ENCODE measurements around the gene TEAD1. TPM values are rescaled to one million over a fixed set of nuclear protein-coding genes. Genes with fewer than 3 reads are reported as not detected.

TEAD1 gene
- total RNA-seq, 2 experiments from 2014 or later: 1.0 to 1.5 TPM

GRCh38 chr11:12682288-12682687, 8.1 kb downstream of the TEAD1 start:
- Mint-ChIP-seq H3K27me3 (peaks cover 66% of the 10 kb centered on the region), H3K27ac (no peak overlapping the region), H3K36me3 (no peaks in the 10 kb centered on the region), H3K4me3 (no peak overlapping the region), H3K9me3 (no peaks in the 10 kb centered on the region), H3K4me1 (ENCODE audit: low read depth) (peaks cover 6% of the 10 kb centered on the region)
- DNase-seq: no peak
- ChIA-PET POLR2A (no interaction called here), CTCF (no interaction called here)
- intact Hi-C loops (cut with micrococcal nuclease): no loop called here

DNA sequence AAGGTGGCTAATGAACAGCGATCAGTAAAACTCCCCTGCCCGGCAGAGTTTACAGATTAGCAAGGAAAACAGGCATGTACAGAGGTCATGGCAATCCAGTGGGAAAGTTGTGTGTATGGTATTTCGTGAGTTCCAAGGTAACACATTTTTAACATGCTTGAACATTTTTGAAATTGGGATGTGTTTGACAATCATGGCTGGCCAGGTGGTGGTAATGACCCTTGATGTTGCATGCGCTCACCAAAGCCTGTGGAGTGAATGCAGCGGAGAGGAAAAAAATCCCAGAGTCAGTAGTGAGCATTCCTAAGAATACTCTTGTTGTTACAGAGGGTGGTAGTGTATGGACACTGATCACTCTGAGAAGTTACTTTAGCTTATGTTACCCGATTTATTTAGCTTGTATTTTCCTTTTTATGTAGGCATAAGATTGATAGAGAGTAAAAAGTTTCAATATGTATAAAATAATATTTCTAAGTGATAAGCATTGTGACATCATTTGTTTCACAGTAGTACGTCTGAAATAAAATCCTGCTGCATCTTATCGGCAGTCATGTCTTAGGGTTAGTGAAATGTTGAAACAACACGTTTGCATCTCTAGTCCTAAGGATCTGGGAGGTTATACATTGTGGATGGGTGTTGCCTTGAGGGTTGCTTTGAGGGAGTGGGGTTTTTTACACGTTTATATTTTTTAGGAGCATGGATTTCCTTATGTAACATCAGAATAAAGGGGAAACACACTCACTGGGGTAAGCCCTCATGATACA, 8.7 kb downstream of the TEAD1 start:
- ChIA-PET CTCF (no interaction called here), POLR2A (no interaction called here)
- no peaks in the 10 kb centered on the region for H3K36me3 Mint-ChIP-seq
- intact Hi-C loops (cut with micrococcal nuclease): no loop called here
- peaks cover 6% of the 10 kb centered on the region for H3K4me1 Mint-ChIP-seq (ENCODE audit: low read depth)
- H3K4me3 Mint-ChIP-seq: no peak overlapping the region
- no peaks in the 10 kb centered on the region for H3K9me3 Mint-ChIP-seq
- H3K27me3 Mint-ChIP-seq: peaks cover 60% of the 10 kb centered on the region
- H3K27ac Mint-ChIP-seq: no peak overlapping the region
- no peak for DNase-seq

DNA sequence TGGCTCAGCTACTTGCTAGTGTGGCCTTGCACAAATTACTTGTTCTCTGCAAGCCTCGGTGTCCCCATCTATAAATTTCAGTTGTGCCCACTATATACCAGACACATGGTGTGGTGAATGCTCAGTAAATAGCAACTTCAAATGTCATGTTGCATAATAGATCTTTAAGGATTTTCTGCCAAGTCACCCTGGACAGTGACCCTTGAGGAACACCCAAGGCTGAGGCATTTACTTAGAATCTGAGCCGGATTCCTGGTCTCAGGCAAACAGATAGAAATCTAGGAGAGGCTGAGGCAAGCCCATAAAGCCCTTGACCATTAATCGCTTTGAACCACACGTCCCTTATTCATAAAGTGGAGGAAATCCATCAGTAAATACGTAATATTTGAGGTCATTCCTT, 9.7 kb downstream of the TEAD1 start:
- ChIA-PET POLR2A (no interaction called here), CTCF (interaction anchor here (0.9 kb wide), 1 partner anchor 204 kb away, joined by 4 read pairs; no protein-coding TSS in a partner anchor)
- no peak overlapping the region for H3K4me3 Mint-ChIP-seq
- H3K27ac Mint-ChIP-seq: no peak overlapping the region
- DNase-seq: no peak
- no peaks in the 10 kb centered on the region for H3K9me3 Mint-ChIP-seq
- intact Hi-C loops (cut with micrococcal nuclease): no loop called here
- peaks cover 6% of the 10 kb centered on the region for H3K4me1 Mint-ChIP-seq (ENCODE audit: low read depth)
- peaks cover 57% of the 10 kb centered on the region for H3K27me3 Mint-ChIP-seq
- H3K36me3 Mint-ChIP-seq: no peaks in the 10 kb centered on the region

- CTCF ChIA-PET: interaction anchor here (0.9 kb wide), 1 partner anchor 204 kb away, joined by 4 read pairs; no protein-coding TSS in a partner anchor
- no peak for DNase-seq
- no peaks in the 10 kb centered on the region for H3K9me3 Mint-ChIP-seq
- no peak overlapping the region for H3K27ac Mint-ChIP-seq
- intact Hi-C loops (cut with micrococcal nuclease): no loop called here
- no peaks in the 10 kb centered on the region for H3K36me3 Mint-ChIP-seq
- peaks cover 6% of the 10 kb centered on the region for H3K4me1 Mint-ChIP-seq (ENCODE audit: low read depth)
- POLR2A ChIA-PET: no interaction called here
- H3K4me3 Mint-ChIP-seq: no peak overlapping the region
- peaks cover 55% of the 10 kb centered on the region for H3K27me3 Mint-ChIP-seq
Observed at GRCh38 chr11:12684315-12684714, 10.1 kb downstream of the TEAD1 start.

DNA sequence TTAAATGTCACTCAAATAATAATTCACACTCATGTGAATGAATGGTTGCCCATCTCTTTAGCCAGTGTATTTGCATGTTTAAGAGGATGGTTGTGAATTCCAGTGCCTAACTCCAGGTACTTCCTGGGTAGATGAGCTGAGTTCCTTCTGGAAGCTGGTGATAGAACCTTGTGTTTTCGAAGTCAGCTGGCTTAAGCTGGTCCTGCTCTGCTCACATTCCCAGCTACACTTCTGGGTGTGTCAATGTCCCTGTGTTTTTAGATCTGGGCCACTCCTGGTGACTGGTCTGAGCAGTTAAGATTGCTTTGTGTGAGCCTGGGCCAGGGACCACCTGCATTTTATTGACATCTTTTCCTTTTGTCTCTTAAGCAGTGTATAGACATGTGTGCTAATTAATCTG, 10.6 kb downstream of the TEAD1 start:
- POLR2A ChIA-PET: no interaction called here
- Mint-ChIP-seq H3K36me3 (no peaks in the 10 kb centered on the region), H3K4me1 (ENCODE audit: low read depth) (peaks cover 6% of the 10 kb centered on the region), H3K4me3 (no peak overlapping the region), H3K27ac (no peak overlapping the region), H3K27me3 (peaks cover 53% of the 10 kb centered on the region), H3K9me3 (no peaks in the 10 kb centered on the region)
- CTCF ChIA-PET: interaction anchor here (0.9 kb wide), 1 partner anchor 203 kb away, joined by 4 read pairs; no protein-coding TSS in a partner anchor
- no peak for DNase-seq
- intact Hi-C loops (cut with micrococcal nuclease): no loop called here

DNA sequence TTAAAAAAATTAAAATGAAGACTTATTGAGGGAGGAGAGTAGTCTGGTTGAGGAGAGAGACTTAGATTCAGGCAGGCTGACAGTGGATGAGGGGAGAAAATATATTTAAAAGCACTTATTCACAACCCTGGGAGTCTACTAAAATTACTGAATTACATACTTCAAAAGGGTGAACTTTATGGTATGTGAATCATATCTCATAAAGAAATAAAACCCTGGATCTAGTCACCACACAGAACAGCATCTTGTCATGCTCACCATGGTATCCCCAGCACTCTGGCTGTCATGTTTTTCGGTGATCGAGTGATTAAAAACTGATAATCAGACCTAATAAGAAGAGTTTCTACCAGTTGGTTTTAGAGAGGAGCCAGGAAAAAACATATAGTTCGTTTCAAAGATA, 11.0 kb downstream of the TEAD1 start:
- CTCF ChIA-PET: no interaction called here

DNA sequence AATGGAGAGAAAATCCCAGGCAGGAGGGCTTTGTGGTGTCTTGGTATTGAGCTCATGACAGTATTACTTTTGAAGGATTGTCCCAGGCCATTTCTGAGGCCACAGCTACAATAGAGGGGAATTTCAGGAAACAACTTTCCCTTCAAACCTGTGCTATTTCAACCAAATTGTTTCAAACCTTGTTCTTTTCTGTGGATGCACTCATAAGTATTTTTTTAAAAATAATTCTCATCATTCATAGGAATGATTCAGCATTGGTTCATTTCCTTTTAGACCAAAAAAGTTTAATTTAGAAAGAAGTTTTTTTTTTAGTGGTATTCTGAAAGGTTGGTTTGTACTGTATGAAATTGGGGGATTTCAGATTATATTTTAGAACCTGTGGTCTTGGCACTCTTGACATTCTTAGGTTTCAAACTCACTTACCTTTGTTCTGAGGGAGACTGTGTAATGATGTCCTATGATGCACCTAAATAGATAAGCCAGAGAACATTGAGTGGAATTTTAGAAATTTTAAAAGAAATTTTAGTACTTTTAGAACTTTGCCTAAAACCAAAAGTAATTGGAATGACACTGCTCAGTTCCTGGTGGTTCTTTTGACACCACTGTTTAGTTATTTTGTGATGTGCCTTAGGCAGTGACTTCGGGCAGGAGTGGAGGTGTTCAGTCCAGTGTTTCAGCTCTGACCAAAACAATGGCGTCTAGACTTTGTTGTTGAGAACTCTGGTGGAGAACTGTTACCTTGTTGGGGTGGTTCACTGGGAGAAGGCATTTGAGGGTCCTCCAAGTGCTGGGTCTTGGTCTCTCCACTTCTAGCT, 12.2 kb downstream of the TEAD1 start:
- CTCF ChIA-PET: no interaction called here

More for the DNA sequence above, 11.0 kb downstream of the TEAD1 start:
- H3K36me3 Mint-ChIP-seq: no peaks in the 10 kb centered on the region
- intact Hi-C loops (cut with micrococcal nuclease): no loop called here
- H3K9me3 Mint-ChIP-seq: no peaks in the 10 kb centered on the region
- POLR2A ChIA-PET: no interaction called here
- H3K27me3 Mint-ChIP-seq: peaks cover 52% of the 10 kb centered on the region
- no peak overlapping the region for H3K4me3 Mint-ChIP-seq
- H3K27ac Mint-ChIP-seq: no peak overlapping the region
- DNase-seq: no peak
- peaks cover 3% of the 10 kb centered on the region for H3K4me1 Mint-ChIP-seq (ENCODE audit: low read depth)

DNA sequence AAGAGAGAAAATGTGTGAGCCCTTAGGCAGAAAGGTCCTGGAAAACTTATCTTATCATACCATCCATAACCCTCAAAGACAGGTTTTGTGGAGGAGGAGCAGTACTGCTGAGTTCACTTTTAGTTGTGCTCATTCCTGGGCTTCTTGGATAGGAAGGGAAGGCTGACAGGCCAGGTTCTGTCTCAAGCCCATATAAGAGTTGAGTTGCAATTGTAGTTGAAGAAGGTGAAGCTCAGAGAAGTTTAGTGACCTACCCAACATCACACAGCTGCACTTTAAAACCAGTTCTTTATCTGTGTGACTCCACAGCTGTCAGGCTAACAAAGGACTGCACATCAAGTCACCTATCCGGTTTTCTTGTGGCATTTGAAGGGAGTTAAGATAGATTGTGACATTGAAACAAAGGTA, 13.0 kb downstream of the TEAD1 start:
- DNase-seq: no peak
- Mint-ChIP-seq H3K27ac (no peak overlapping the region), H3K27me3 (peaks cover 44% of the 10 kb centered on the region), H3K9me3 (no peaks in the 10 kb centered on the region), H3K4me1 (ENCODE audit: low read depth) (no peaks in the 10 kb centered on the region), H3K4me3 (no peak overlapping the region), H3K36me3 (no peaks in the 10 kb centered on the region)
- POLR2A ChIA-PET: no interaction called here
- intact Hi-C loops (cut with micrococcal nuclease): no loop called here
- CTCF ChIA-PET: no interaction called here

More for the DNA sequence above, 12.2 kb downstream of the TEAD1 start:
- H3K4me1 Mint-ChIP-seq (ENCODE audit: low read depth): no peaks in the 10 kb centered on the region
- H3K27ac Mint-ChIP-seq: no peak overlapping the region
- no peak for DNase-seq
- intact Hi-C loops (cut with micrococcal nuclease): no loop called here
- no peaks in the 10 kb centered on the region for H3K9me3 Mint-ChIP-seq
- POLR2A ChIA-PET: no interaction called here
- no peaks in the 10 kb centered on the region for H3K36me3 Mint-ChIP-seq
- peaks cover 50% of the 10 kb centered on the region for H3K27me3 Mint-ChIP-seq
- H3K4me3 Mint-ChIP-seq: no peak overlapping the region

GRCh38 chr11:12687740-12688139, 13.5 kb downstream of the TEAD1 start:
- DNase-seq: no peak
- Mint-ChIP-seq H3K27me3 (peaks cover 40% of the 10 kb centered on the region), H3K9me3 (no peaks in the 10 kb centered on the region), H3K36me3 (no peaks in the 10 kb centered on the region), H3K27ac (no peak overlapping the region), H3K4me1 (ENCODE audit: low read depth) (no peaks in the 10 kb centered on the region), H3K4me3 (no peak overlapping the region)
- intact Hi-C loops (cut with micrococcal nuclease): no loop called here
- CTCF ChIA-PET: no interaction called here
- POLR2A ChIA-PET: no interaction called here

DNA sequence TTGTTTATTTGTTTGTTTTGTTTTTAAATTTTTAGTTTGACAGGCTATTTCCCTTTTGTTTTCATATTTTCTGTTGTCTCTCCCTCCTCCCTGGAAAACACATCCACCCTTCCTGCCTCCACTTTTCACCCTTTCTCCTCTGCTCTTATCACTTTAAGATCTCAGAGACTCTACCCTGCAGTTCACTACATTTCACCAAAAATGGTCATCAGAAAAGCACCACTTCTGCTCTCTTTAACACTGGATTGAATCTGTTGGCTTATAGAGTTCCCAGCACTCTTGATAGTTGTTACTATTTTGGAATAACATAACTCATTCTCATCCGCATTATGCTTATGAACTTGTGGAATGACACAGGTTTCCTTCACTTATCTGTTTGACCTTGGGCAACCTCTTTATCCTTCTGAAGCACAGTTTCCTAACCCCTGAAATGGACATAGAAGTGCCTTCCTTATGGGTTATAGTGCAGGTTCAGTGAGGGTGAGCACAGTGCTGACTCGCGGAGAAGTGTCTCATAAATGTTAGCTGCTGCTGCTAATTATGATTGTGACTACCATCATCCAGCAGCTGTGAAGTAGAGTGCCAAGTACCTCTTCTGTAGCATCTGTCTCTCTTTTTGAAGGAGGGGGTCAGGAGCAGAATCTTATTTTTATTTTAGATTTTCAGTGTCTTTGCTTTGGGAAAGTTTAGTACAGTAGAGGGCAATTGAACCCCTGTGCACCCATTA, 15.0 kb downstream of the TEAD1 start:
- peaks cover 8% of the 10 kb centered on the region for H3K4me1 Mint-ChIP-seq (ENCODE audit: low read depth)
- no peak for DNase-seq
- H3K36me3 Mint-ChIP-seq: no peaks in the 10 kb centered on the region
- no peak overlapping the region for H3K4me3 Mint-ChIP-seq
- H3K9me3 Mint-ChIP-seq: no peaks in the 10 kb centered on the region
- H3K27ac Mint-ChIP-seq: no peak overlapping the region
- peaks cover 43% of the 10 kb centered on the region for H3K27me3 Mint-ChIP-seq
- intact Hi-C loops (cut with micrococcal nuclease): no loop called here
- ChIA-PET CTCF (no interaction called here), POLR2A (no interaction called here)

DNA sequence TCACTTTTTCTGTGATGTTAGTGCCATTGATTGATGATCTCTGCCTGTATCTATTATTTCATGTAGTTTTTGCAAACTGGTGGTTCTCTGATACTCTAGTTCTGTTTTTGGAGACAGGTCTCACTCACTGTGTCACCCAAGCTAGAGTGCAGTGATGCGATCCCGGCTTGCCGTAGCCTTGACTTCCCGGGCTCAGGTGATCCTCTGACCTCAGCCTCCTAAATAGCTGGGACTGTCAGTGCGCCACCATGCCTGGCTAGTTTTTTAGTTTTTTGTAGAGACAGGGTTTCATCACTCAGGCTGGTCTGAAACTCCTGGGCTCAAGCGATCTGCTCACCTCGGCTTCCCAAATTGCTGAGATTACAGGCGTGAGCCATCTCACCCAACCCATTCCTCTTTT, 16.4 kb downstream of the TEAD1 start:
- H3K4me3 Mint-ChIP-seq: no peak overlapping the region
- H3K27ac Mint-ChIP-seq: no peak overlapping the region
- no peaks in the 10 kb centered on the region for H3K36me3 Mint-ChIP-seq
- H3K27me3 Mint-ChIP-seq: peaks cover 46% of the 10 kb centered on the region
- no peaks in the 10 kb centered on the region for H3K9me3 Mint-ChIP-seq
- intact Hi-C loops (cut with micrococcal nuclease): no loop called here
- CTCF ChIA-PET: no interaction called here
- POLR2A ChIA-PET: no interaction called here
- DNase-seq: no peak
- H3K4me1 Mint-ChIP-seq (ENCODE audit: low read depth): peaks cover 8% of the 10 kb centered on the region

- ChIA-PET POLR2A (no interaction called here), CTCF (no interaction called here)
- DNase-seq: no peak
- no peak overlapping the region for H3K27ac Mint-ChIP-seq
- peaks cover 51% of the 10 kb centered on the region for H3K27me3 Mint-ChIP-seq
- no peaks in the 10 kb centered on the region for H3K36me3 Mint-ChIP-seq
- no peaks in the 10 kb centered on the region for H3K9me3 Mint-ChIP-seq
- H3K4me1 Mint-ChIP-seq (ENCODE audit: low read depth): peaks cover 8% of the 10 kb centered on the region
- intact Hi-C loops (cut with micrococcal nuclease): no loop called here
- H3K4me3 Mint-ChIP-seq: no peak overlapping the region
Observed at GRCh38 chr11:12691473-12691872, 17.3 kb downstream of the TEAD1 start.
